Liver (tissue), 9 donors: Measurements from ENCODE around the gene BEND7. TPM values are rescaled to one million over a fixed set of nuclear protein-coding genes. Genes with fewer than 3 reads are reported as not detected.

Experiments used
- DNase-seq: peaks from one replicate; pipeline ENCODE4 v3.0.0-alpha.2; 2017; ENCODE audit warnings: low spot score
- H3K27ac ChIP-seq, 2 donors: one replicate each; pipeline ENCODE4 v1.7.0; 2013; ENCODE audit warnings: inconsistent platforms in 2 of 2, low read length in 2 of 2, control low read depth in 1 of 2, low read depth in 1 of 2, mild to moderate bottlenecking in 1 of 2
- H3K27me3 ChIP-seq, 4 donors: one replicate each; pipeline versions ENCODE4 v1.6.1 to v1.7.0; 2013; ENCODE audit warnings: low read length in 3 of 4, inconsistent platforms in 1 of 4, mild to moderate bottlenecking in 1 of 4, moderate library complexity in 1 of 4; ENCODE audit not compliant: control insufficient read depth in 4 of 4, insufficient read depth in 4 of 4
- H3K36me3 ChIP-seq, 4 donors: one replicate each; pipeline versions ENCODE4 v1.6.1 to v1.7.0; 2013; ENCODE audit warnings: low read length in 3 of 4, mild to moderate bottlenecking in 3 of 4, low read depth in 1 of 4, moderate library complexity in 1 of 4; ENCODE audit not compliant: control insufficient read depth in 4 of 4, insufficient read depth in 3 of 4
- H3K4me1 ChIP-seq, 4 donors: one replicate each; pipeline versions ENCODE4 v1.6.1 to v1.7.0; 2013; ENCODE audit warnings: low read length in 3 of 4, mild to moderate bottlenecking in 3 of 4, moderate library complexity in 1 of 4; ENCODE audit not compliant: control insufficient read depth in 4 of 4, insufficient read depth in 4 of 4
- H3K4me3 ChIP-seq, 3 donors: one replicate each; pipeline versions ENCODE4 v1.6.1 to v1.7.0; 2013; ENCODE audit warnings: low read length in 3 of 3, control low read depth in 1 of 3, low read depth in 1 of 3, mild to moderate bottlenecking in 1 of 3
- H3K9ac ChIP-seq, 2 donors: one replicate each; pipeline ENCODE4 v1.7.0; 2013; ENCODE audit warnings: low read length in 2 of 2, mild to moderate bottlenecking in 2 of 2, moderate library complexity in 2 of 2, control low read depth in 1 of 2, low read depth in 1 of 2
- H3K9me3 ChIP-seq, 4 donors: one replicate each; pipeline versions ENCODE4 v1.6.1 to v1.7.0; 2013; ENCODE audit warnings: low read length in 3 of 4; ENCODE audit not compliant: control insufficient read depth in 4 of 4
- EGR1 ChIP-seq, 2 donors: IDR thresholded peaks; 2 replicates each; pipeline ENCODE4 v1.6.1; 2016 to 2018; ENCODE audit warnings: antibody characterized with exemption in 2 of 2, low read depth in 2 of 2
- FOXA1 ChIP-seq: IDR thresholded peaks from 2 replicates; pipeline ENCODE4 v1.6.1; 2016; ENCODE audit warnings: antibody characterized with exemption
- FOXA2 ChIP-seq: IDR thresholded peaks from 2 replicates; pipeline ENCODE4 v1.6.1; 2016; ENCODE audit warnings: antibody characterized with exemption
- GABPA ChIP-seq, 2 donors: IDR thresholded peaks in 1 of 2; conservative IDR thresholded peaks in 1 of 2; 2 replicates each; pipeline ENCODE4 v1.6.1; 2016; ENCODE audit warnings: antibody characterized with exemption in 2 of 2, mild to moderate bottlenecking in 1 of 2, moderate library complexity in 1 of 2
- HNF4A ChIP-seq, 2 donors: conservative IDR thresholded peaks; 2 replicates each; pipeline ENCODE4 v1.6.1; 2016; ENCODE audit warnings: antibody characterized with exemption in 2 of 2, mild to moderate bottlenecking in 2 of 2
- HNF4G ChIP-seq: IDR thresholded peaks from 2 replicates; pipeline ENCODE4 v1.6.1; 2016; ENCODE audit warnings: antibody characterized with exemption
- JUND ChIP-seq, 2 donors: IDR thresholded peaks; 2 replicates each; pipeline ENCODE4 v1.6.1; 2016; ENCODE audit warnings: antibody characterized with exemption in 2 of 2
- NR2F2 ChIP-seq: IDR thresholded peaks from 2 replicates; pipeline ENCODE4 v1.6.1; 2016; ENCODE audit warnings: antibody characterized with exemption
- RAD21 ChIP-seq, 2 donors: IDR thresholded peaks; 2 replicates each; pipeline ENCODE4 v1.6.1; 2016; ENCODE audit warnings: antibody characterized with exemption in 2 of 2, mild to moderate bottlenecking in 2 of 2
- RXRA ChIP-seq, 2 donors: IDR thresholded peaks; 2 replicates each; pipeline ENCODE4 v1.6.1; 2017 to 2018; ENCODE audit warnings: antibody characterized with exemption in 2 of 2, mild to moderate bottlenecking in 1 of 2
- SP1 ChIP-seq: IDR thresholded peaks from 2 replicates; pipeline ENCODE4 v1.6.1; 2018; ENCODE audit warnings: antibody characterized with exemption, mild to moderate bottlenecking
- TAF1 ChIP-seq: conservative IDR thresholded peaks from 2 replicates; pipeline ENCODE4 v1.6.1; 2016; ENCODE audit warnings: antibody characterized with exemption, mild to moderate bottlenecking
- YY1 ChIP-seq: IDR thresholded peaks from 2 replicates; pipeline ENCODE4 v1.6.1; 2016; ENCODE audit warnings: antibody characterized with exemption, mild to moderate bottlenecking
- WGBS: extraction: QIAGEN DNeasy Blood & Tissue Kit; methylation state at CpG from one replicate; pipeline ENCODE4 v1.1.7; 2013; 5-methylcytosine and 5-hydroxymethylcytosine counted together
- polyA plus RNA-seq, 2 donors: library from polyadenylated mRNA; stranded (reverse) in 1 of 2; unstranded in 1 of 2; fragments of 200-250 nt in 1 of 2; fragments of >200 nt in 1 of 2; fragmentation: Nextera tagmentation in 1 of 2; extraction: Ambion mirVana in 1 of 2; gene quantifications; one replicate each; pipeline versions ENCODE4 v1.2.1 to v1.2.3, GENCODE V29; 2013 to 2015
- total RNA-seq, 2 donors: library from RNA; depleted of rRNA; stranded (reverse); fragments of >200 nt; gene quantifications; one replicate each; pipeline ENCODE4 v1.2.3, GENCODE V29; 2014
- TF ChIP-seq, protein P1 (sequence below): fragments of 150-350 bp; IDR thresholded peaks from 2 replicates; pipeline ENCODE4 v1.5.1; 2017; ENCODE audit warnings: improper control_type of control experiment, low read depth, low read length; ENCODE audit not compliant: missing input control
- TF ChIP-seq, protein P2 (sequence below): IDR thresholded peaks from 2 replicates; pipeline ENCODE4 v1.6.1; 2016; ENCODE audit warnings: antibody characterized with exemption, mild to moderate bottlenecking
- TF ChIP-seq, protein P3 (sequence below): IDR thresholded peaks from 2 replicates; pipeline ENCODE4 v1.6.1; 2016; ENCODE audit warnings: antibody characterized with exemption
- TF ChIP-seq, protein P4 (sequence below): IDR thresholded peaks from 2 replicates; pipeline ENCODE4 v1.6.1; 2016; ENCODE audit warnings: antibody characterized with exemption
- TF ChIP-seq, protein P5 (sequence below): IDR thresholded peaks from 2 replicates; pipeline ENCODE4 v1.6.1; 2016; ENCODE audit warnings: antibody characterized with exemption
- donor health status: healthy.
- donor health status: healthy.
- donor health status: healthy.
- donor health status: healthy.
- donor health status: healthy.

The BEND7 gene
- total and polyA plus RNA-seq, 4 donors, result 4.1 to 10.1 (median 5.5) TPM

DNA sequence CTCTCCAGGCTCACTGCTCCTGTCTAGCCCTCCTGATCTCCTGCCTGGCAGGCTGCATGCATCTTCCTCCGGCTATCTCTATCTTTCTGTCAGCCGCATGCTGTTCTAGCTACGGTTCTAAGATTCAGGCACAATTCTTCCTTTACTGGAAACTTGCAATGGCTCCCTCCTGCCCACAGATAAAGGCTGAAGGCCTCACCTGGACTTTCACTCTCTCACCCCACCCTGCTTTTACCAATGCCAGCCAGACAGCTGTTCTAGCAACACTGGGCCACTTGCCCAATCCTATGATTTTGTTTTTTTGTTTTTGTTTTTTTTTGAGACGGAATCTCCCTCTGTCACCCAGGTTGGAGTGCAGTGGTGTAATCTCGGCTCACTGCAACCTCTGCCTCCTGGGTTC is 38.3 kb downstream of the BEND7 start:
- H3K27ac ChIP-seq, result no peak overlapping the region
- no peaks in the 10 kb centered on the region for H3K9me3 ChIP-seq
- 96% methylated on average over 5 of the region's 5 CpGs for WGBS
- no peak for DNase-seq
- H3K4me3 ChIP-seq, result no peak overlapping the region
- no peaks in the 10 kb centered on the region for H3K4me1 ChIP-seq
- no peaks in the 10 kb centered on the region for H3K27me3 ChIP-seq
- TF ChIP-seq, protein P1, sequence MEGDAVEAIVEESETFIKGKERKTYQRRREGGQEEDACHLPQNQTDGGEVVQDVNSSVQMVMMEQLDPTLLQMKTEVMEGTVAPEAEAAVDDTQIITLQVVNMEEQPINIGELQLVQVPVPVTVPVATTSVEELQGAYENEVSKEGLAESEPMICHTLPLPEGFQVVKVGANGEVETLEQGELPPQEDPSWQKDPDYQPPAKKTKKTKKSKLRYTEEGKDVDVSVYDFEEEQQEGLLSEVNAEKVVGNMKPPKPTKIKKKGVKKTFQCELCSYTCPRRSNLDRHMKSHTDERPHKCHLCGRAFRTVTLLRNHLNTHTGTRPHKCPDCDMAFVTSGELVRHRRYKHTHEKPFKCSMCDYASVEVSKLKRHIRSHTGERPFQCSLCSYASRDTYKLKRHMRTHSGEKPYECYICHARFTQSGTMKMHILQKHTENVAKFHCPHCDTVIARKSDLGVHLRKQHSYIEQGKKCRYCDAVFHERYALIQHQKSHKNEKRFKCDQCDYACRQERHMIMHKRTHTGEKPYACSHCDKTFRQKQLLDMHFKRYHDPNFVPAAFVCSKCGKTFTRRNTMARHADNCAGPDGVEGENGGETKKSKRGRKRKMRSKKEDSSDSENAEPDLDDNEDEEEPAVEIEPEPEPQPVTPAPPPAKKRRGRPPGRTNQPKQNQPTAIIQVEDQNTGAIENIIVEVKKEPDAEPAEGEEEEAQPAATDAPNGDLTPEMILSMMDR, result no peak
- TF ChIP-seq, protein P2, sequence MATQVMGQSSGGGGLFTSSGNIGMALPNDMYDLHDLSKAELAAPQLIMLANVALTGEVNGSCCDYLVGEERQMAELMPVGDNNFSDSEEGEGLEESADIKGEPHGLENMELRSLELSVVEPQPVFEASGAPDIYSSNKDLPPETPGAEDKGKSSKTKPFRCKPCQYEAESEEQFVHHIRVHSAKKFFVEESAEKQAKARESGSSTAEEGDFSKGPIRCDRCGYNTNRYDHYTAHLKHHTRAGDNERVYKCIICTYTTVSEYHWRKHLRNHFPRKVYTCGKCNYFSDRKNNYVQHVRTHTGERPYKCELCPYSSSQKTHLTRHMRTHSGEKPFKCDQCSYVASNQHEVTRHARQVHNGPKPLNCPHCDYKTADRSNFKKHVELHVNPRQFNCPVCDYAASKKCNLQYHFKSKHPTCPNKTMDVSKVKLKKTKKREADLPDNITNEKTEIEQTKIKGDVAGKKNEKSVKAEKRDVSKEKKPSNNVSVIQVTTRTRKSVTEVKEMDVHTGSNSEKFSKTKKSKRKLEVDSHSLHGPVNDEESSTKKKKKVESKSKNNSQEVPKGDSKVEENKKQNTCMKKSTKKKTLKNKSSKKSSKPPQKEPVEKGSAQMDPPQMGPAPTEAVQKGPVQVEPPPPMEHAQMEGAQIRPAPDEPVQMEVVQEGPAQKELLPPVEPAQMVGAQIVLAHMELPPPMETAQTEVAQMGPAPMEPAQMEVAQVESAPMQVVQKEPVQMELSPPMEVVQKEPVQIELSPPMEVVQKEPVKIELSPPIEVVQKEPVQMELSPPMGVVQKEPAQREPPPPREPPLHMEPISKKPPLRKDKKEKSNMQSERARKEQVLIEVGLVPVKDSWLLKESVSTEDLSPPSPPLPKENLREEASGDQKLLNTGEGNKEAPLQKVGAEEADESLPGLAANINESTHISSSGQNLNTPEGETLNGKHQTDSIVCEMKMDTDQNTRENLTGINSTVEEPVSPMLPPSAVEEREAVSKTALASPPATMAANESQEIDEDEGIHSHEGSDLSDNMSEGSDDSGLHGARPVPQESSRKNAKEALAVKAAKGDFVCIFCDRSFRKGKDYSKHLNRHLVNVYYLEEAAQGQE, result no peak
- TF ChIP-seq TAF1, result no peak
- TF ChIP-seq RXRA (IDR thresholded peaks at IDR 0.05), result no peak
- TF ChIP-seq FOXA1, result no peak
- TF ChIP-seq JUND (IDR thresholded peaks at IDR 0.05), result no peak
- TF ChIP-seq, protein P3, sequence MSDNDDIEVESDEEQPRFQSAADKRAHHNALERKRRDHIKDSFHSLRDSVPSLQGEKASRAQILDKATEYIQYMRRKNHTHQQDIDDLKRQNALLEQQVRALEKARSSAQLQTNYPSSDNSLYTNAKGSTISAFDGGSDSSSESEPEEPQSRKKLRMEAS, result no peak
- no peak overlapping the region for H3K9ac ChIP-seq
- peaks cover 0 to 11% (median 3%) of the 10 kb centered on the region in 4 donors for H3K36me3 ChIP-seq

DNA sequence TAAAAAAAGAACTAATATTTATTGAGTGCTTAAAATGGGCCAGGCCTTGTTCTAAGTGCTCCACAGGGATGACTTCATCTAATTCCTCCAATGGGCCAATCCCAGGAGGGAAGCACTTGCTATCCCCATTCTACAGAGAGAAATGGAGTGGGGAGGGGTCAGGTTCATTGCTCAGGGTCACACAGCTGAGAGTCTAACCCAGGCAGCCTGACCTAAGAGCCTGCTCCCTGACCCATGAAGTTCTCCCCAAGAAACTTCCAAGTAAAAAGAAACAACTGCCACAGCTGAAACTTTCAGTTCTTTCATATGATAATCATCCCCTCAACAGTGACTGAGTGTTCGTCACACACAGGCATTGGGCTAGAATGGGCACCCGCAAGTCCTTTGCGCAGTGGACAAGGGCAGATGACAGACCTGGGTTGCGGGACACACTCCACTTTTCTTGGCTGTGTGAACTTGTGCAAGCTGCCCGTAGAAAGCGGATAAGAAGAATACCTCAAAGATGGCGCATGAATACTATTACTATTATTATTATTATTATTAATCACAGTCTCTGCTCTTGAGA is 39.7 kb downstream of the BEND7 start:
- WGBS, result 98% methylated on average over 7 of the region's 7 CpGs
- no peaks in the 10 kb centered on the region for H3K27me3 ChIP-seq
- TF ChIP-seq HNF4A (conservative IDR thresholded peaks at IDR 0.05), result no peak
- no peak for TF ChIP-seq YY1
- no peak for TF ChIP-seq EGR1 (IDR thresholded peaks at IDR 0.05; ENCODE audit: low read depth in 2 of 2)
- TF ChIP-seq, protein P4, sequence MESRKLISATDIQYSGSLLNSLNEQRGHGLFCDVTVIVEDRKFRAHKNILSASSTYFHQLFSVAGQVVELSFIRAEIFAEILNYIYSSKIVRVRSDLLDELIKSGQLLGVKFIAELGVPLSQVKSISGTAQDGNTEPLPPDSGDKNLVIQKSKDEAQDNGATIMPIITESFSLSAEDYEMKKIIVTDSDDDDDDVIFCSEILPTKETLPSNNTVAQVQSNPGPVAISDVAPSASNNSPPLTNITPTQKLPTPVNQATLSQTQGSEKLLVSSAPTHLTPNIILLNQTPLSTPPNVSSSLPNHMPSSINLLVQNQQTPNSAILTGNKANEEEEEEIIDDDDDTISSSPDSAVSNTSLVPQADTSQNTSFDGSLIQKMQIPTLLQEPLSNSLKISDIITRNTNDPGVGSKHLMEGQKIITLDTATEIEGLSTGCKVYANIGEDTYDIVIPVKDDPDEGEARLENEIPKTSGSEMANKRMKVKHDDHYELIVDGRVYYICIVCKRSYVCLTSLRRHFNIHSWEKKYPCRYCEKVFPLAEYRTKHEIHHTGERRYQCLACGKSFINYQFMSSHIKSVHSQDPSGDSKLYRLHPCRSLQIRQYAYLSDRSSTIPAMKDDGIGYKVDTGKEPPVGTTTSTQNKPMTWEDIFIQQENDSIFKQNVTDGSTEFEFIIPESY, result no peak
- no peak for TF ChIP-seq HNF4G
- no peak for TF ChIP-seq GABPA (IDR thresholded peaks at IDR 0.05 in 1 of 2, conservative IDR thresholded peaks at IDR 0.05 in 1 of 2)
- no peak for TF ChIP-seq SP1
- TF ChIP-seq NR2F2, result no peak
- TF ChIP-seq TAF1, result no peak
- TF ChIP-seq JUND (IDR thresholded peaks at IDR 0.05), result no peak
- TF ChIP-seq RAD21 (IDR thresholded peaks at IDR 0.05), result no peak
- TF ChIP-seq RXRA (IDR thresholded peaks at IDR 0.05), result no peak
- TF ChIP-seq, protein P1, result no peak
- TF ChIP-seq FOXA1, result no peak
- no peak for TF ChIP-seq FOXA2
- TF ChIP-seq, protein P3, result no peak
- TF ChIP-seq, protein P5, sequence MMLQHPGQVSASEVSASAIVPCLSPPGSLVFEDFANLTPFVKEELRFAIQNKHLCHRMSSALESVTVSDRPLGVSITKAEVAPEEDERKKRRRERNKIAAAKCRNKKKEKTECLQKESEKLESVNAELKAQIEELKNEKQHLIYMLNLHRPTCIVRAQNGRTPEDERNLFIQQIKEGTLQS, result no peak

More for the DNA sequence above, 39.7 kb downstream of the BEND7 start:
- Histone ChIP-seq H3K27ac (no peak overlapping the region), H3K4me1 (no peaks in the 10 kb centered on the region), H3K9me3 (no peaks in the 10 kb centered on the region), H3K36me3 (peaks cover 0 to 7% (median 3%) of the 10 kb centered on the region in 4 donors), H3K9ac (no peak overlapping the region), H3K4me3 (no peak overlapping the region)
- no peak for DNase-seq
